PFSK-1 (cell line): ENCODE data around the gene PLA2G4B.

Experiments used
- FOXP2 ChIP-seq: optimal IDR thresholded peaks from 2 replicates; pipeline ENCODE3; 2011; ENCODE audit warnings: borderline replicate concordance, control low read depth, inconsistent platforms; ENCODE audit not compliant: insufficient read depth; ENCODE audit errors: extremely low read length, extremely low read depth
- POLR2AphosphoS5 ChIP-seq: IDR thresholded peaks from 2 replicates; pipeline ENCODE4 v1.6.1; 2012; ENCODE audit warnings: low read depth, mild to moderate bottlenecking, control low read depth, low read length, moderate library complexity
- REST ChIP-seq, 2 experiments: IDR thresholded peaks; 2 replicates each; pipeline versions ENCODE4 v1.6.1 to v1.8.0; 2011 to 2012; ENCODE audit warnings: low read depth in 2 of 2, low read length in 2 of 2, control low read depth in 1 of 2, inconsistent platforms in 1 of 2, mild to moderate bottlenecking in 1 of 2, moderate library complexity in 1 of 2; ENCODE audit not compliant: insufficient read depth in 1 of 2
- SIN3A ChIP-seq: IDR thresholded peaks from 2 replicates; pipeline ENCODE4 v1.6.1; 2012; ENCODE audit warnings: mild to moderate bottlenecking, low read length, moderate library complexity, borderline replicate concordance; ENCODE audit not compliant: insufficient read depth
- TAF1 ChIP-seq: IDR thresholded peaks from 2 replicates; pipeline ENCODE4 v1.6.1; 2012; ENCODE audit warnings: low read length, control low read depth, borderline replicate concordance; ENCODE audit not compliant: insufficient read depth

PLA2G4B gene

GRCh38 chr15:41836073-41836472 is 2.6 kb upstream of the PLA2G4B start:
- no peak for TF ChIP-seq POLR2AphosphoS5
- TF ChIP-seq FOXP2: no peak
- no peak for TF ChIP-seq SIN3A
- TF ChIP-seq REST (IDR thresholded peaks at IDR 0.05; ENCODE audit: insufficient read depth in 1 of 2, low read depth in 2 of 2, low read length in 2 of 2): no peak
- no peak for TF ChIP-seq TAF1

GRCh38 chr15:41836713-41837454 is 1.8 kb upstream of the PLA2G4B start:
- no peak for TF ChIP-seq FOXP2
- TF ChIP-seq SIN3A: no peak
- TF ChIP-seq TAF1: no peak
- TF ChIP-seq POLR2AphosphoS5: no peak
- TF ChIP-seq REST (IDR thresholded peaks at IDR 0.05; ENCODE audit: insufficient read depth in 1 of 2, low read depth in 2 of 2, low read length in 2 of 2): no peak

DNA sequence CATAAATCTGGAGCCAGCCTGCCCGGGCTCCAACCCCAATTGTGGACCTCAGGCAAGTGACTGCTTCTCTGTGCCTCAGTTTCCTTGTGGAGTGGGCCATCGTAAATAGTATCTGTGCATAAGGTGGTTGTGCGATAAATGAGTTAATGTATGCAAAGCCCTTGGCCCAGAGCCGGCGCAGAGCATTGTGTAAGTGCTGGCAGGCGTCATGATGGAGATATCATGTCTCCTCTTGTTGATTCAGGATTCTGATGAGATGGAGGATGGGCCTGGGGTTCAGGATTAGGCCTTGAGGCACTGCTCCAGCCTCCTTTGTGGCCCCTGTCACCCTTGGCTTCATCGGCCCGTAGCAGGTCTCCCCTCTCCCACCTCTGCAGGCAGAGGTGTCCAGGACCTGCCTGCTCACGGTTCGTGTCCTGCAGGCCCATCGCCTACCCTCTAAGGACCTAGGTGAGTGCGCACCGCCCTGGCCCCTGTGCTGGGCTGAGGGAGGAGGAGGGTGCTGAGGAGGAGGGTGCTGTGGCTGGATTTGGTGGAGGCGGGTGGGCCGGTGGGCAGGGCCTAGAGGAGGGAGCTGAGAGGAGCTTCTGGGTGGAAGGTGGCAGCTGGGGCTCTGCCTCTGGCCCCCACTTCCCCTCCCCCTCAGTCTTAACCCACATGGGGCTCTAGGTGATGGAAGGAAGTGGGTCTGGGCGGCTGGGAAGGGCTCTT is 1.3 kb downstream of the PLA2G4B start:
- TF ChIP-seq SIN3A: no peak
- TF ChIP-seq TAF1: no peak

DNA sequence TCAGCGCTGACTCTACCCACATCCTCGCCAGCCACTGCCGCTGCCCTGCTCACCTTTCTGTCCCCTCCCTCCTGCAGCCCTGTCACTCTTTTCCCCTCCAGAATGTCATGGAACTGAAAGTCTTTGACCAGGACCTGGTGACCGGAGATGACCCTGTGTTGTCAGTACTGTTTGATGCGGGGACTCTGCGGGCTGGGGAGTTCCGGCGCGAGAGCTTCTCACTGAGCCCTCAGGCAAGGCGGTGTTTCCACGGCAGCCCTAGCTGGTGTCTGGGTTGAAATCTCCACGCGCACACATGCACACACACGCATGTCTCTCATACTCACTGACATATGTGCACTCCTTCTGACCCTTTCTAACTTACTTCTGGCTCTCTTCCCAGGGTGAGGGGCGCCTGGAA is 2.0 kb downstream of the PLA2G4B start:
- no peak for TF ChIP-seq REST (IDR thresholded peaks at IDR 0.05; ENCODE audit: insufficient read depth in 1 of 2, low read depth in 2 of 2, low read length in 2 of 2)
- TF ChIP-seq FOXP2: no peak

DNA sequence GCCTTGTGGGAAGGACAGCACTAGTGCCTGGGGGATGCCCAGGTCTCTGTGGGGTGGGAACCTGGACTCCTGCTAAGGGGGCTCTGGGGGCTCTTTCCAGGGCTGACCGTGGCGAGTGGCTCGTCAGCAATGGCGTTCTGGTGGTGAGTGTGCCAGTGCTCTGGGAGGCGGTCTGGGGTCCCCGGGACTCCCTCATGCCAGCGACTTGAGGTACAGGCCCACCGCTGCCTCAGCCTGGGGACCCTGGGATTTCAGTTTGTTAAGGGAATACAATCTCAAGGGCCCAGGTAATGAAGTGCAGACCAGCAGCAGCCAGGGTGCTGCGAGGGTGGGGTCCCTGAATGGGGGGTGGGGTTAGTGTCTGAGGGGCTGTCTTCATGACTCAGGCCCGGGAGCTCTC is 2.5 kb downstream of the PLA2G4B start:
- no peak for TF ChIP-seq TAF1
- no peak for TF ChIP-seq POLR2AphosphoS5
- no peak for TF ChIP-seq FOXP2
- no peak for TF ChIP-seq REST (IDR thresholded peaks at IDR 0.05; ENCODE audit: insufficient read depth in 1 of 2, low read depth in 2 of 2, low read length in 2 of 2)
- TF ChIP-seq SIN3A: no peak
